Measurements from ENCODE around the gene PXYLP1.

The PXYLP1 gene

GRCh38 chr3:141243271-141243707 is 11.7 kb downstream of the PXYLP1 start:
- no peak overlapping the region for H3K4me3 ChIP-seq (ENCODE audit: control insufficient read depth, low read depth, low read length)
- no peak for TF ChIP-seq CTCF (IDR thresholded peaks at IDR 0.05; ENCODE audit: control insufficient read depth, insufficient read depth, low read depth, low read length, missing control alignments)
- no peak for DNase-seq (ENCODE audit: low read depth)

GRCh38 chr3:141246224-141246957 is 14.8 kb downstream of the PXYLP1 start:
- no peak for TF ChIP-seq CTCF (IDR thresholded peaks at IDR 0.05; ENCODE audit: control insufficient read depth, insufficient read depth, low read depth, low read length, missing control alignments)
- no peak overlapping the region for H3K4me3 ChIP-seq (ENCODE audit: control insufficient read depth, low read depth, low read length)
- no peak for DNase-seq (ENCODE audit: low read depth)

- no peak overlapping the region for H3K4me3 ChIP-seq (ENCODE audit: control insufficient read depth, low read depth, low read length)
- TF ChIP-seq CTCF (IDR thresholded peaks at IDR 0.05; ENCODE audit: control insufficient read depth, insufficient read depth, low read depth, low read length, missing control alignments): no peak
- DNase-seq (ENCODE audit: low read depth): no peak
These were observed 15.3 kb downstream of the PXYLP1 start for GRCh38 chr3:141246958-141247301.

GRCh38 chr3:141248064-141248463 is 16.4 kb downstream of the PXYLP1 start:
- no peak for TF ChIP-seq CTCF (IDR thresholded peaks at IDR 0.05; ENCODE audit: control insufficient read depth, insufficient read depth, low read depth, low read length, missing control alignments)
- no peak overlapping the region for H3K4me3 ChIP-seq (ENCODE audit: control insufficient read depth, low read depth, low read length)
- DNase-seq (ENCODE audit: low read depth): no peak

- no peak for TF ChIP-seq CTCF (IDR thresholded peaks at IDR 0.05; ENCODE audit: control insufficient read depth, insufficient read depth, low read depth, low read length, missing control alignments)
- H3K4me3 ChIP-seq (ENCODE audit: control insufficient read depth, low read depth, low read length): no peak overlapping the region
- no peak for DNase-seq (ENCODE audit: low read depth)
These were observed 17.4 kb downstream of the PXYLP1 start for GRCh38 chr3:141249041-141249440.

- no peak for DNase-seq (ENCODE audit: low read depth)
- TF ChIP-seq CTCF (IDR thresholded peaks at IDR 0.05; ENCODE audit: control insufficient read depth, insufficient read depth, low read depth, low read length, missing control alignments): no peak
- no peak overlapping the region for H3K4me3 ChIP-seq (ENCODE audit: control insufficient read depth, low read depth, low read length)
These were observed 18.7 kb downstream of the PXYLP1 start for GRCh38 chr3:141250342-141250741.
